PC-9 (cell line): Measurements from ENCODE around the gene MAST4.

Experiments
- EZH2 ChIP-seq: fragments of 200-600 bp; sonication (generic); IDR thresholded peaks from 2 replicates; pipeline ENCODE4 v1.8.0; 2017; ENCODE audit warnings: antibody characterized with exemption, low read depth
- TF ChIP-seq, protein P1 (sequence below): fragments of 200-600 bp; sonication (generic); conservative IDR thresholded peaks from 2 replicates; pipeline ENCODE4 v1.6.1; 2017; ENCODE audit warnings: mixed run types, antibody characterized with exemption, mild to moderate bottlenecking, moderate library complexity

DNA sequence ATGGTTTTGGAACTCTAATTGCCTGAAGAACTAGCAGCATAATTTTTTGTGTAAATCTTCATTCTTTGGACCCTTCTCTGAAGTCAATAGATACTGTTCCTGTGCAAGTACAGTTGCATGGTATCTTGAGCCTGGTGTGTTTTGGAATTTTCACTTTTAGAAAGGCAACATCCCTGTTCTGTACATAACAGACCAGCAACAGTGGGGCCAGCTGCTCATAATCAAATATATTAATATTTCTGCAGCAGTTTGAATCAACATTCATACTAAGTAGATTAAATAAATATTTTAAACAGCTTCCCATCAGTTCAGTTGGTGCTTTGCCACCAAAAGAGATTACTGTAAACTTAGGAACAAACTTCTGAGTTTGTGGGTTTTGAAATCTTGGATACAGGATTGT, 502.5 kb downstream of the MAST4 start:
- TF ChIP-seq, protein P1, sequence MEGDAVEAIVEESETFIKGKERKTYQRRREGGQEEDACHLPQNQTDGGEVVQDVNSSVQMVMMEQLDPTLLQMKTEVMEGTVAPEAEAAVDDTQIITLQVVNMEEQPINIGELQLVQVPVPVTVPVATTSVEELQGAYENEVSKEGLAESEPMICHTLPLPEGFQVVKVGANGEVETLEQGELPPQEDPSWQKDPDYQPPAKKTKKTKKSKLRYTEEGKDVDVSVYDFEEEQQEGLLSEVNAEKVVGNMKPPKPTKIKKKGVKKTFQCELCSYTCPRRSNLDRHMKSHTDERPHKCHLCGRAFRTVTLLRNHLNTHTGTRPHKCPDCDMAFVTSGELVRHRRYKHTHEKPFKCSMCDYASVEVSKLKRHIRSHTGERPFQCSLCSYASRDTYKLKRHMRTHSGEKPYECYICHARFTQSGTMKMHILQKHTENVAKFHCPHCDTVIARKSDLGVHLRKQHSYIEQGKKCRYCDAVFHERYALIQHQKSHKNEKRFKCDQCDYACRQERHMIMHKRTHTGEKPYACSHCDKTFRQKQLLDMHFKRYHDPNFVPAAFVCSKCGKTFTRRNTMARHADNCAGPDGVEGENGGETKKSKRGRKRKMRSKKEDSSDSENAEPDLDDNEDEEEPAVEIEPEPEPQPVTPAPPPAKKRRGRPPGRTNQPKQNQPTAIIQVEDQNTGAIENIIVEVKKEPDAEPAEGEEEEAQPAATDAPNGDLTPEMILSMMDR: no peak
- no peak for TF ChIP-seq EZH2
